GM12873 (cell line): ENCODE results near the gene DPP6.

ENCODE experiments used
- CTCF ChIP-seq: IDR thresholded peaks from 2 replicates; pipeline ENCODE4 v1.5.1; 2012; ENCODE audit warnings: low read depth, mild to moderate bottlenecking, moderate library complexity, low read length, control low read depth; ENCODE audit not compliant: insufficient read depth; ENCODE audit errors: missing control alignments

The DPP6 gene

GRCh38 chr7:154383045-154383444 is 330.8 kb downstream of the DPP6 start:
- TF ChIP-seq CTCF, result no peak

- TF ChIP-seq CTCF, result no peak
Observed at GRCh38 chr7:154385214-154385613, 333.0 kb downstream of the DPP6 start.

DNA sequence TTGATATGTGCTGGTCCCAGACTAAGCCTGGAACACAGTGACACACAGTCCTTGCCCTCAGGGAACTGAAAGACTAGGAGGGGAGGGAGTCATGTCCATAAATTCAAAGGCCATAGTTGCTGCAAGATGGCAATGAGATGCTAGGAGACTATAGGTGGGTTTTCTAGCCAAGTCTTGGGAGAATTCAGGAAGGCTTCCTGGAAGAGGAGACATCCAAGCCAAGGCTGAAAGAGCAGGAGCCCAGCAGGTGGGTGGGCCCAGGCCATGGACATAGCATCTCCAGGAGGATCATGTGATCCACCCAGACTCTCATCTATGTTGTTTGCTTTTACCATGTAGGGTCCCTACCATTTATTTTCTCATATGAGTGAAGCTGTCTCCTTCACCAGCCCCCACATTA is 335.1 kb downstream of the DPP6 start:
- TF ChIP-seq CTCF, result no peak

GRCh38 chr7:154388412-154388811 is 336.2 kb downstream of the DPP6 start:
- no peak for TF ChIP-seq CTCF

DNA sequence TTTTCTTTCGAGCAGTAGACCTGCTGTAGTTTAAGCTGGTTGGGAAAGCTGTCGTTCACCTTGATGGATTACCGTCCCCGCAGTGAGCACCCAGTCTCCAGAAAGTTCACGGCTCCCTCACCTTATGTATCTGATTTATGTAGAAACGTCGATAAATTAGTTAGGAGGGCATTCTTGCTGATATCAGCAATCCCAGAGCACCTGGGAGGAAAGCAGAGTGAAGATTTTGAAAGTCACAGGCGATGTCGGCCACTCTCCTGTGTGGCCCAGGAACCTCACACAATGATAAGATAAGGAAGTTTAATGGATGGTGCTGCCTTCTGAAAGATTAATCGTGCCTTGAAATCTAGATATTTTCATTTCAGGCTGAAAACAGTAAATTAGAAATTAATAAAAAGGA is 336.8 kb downstream of the DPP6 start:
- TF ChIP-seq CTCF, result no peak

- TF ChIP-seq CTCF, result no peak
Observed at GRCh38 chr7:154390961-154391360, 338.8 kb downstream of the DPP6 start.

DNA sequence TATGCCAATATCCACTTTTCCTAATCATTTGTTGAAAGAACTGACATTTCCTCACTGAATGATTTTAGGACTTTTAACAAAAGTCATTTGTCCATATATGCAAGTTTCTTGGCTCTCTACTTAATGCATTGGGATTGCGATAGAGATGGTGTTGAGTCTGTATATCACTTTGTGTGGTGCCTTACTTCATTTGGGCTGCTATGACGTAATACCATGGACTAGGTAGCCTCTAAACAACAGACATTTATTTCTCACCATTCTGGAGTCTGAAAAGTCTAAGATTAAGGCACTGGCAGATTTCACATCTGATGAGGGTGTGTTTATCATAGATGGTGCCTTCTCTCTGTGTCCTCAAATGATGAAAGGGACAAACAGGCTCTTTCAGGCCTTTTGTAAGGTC is 342.6 kb downstream of the DPP6 start:
- TF ChIP-seq CTCF, result no peak
